Measurements from ENCODE around the gene SWSAP1. TPM values are rescaled to one million over a fixed set of nuclear protein-coding genes. Genes with fewer than 3 reads are reported as not detected.

SWSAP1 gene
- total RNA-seq, 1 experiment from 2014 or later = 3.0 TPM

- no peak for TF ChIP-seq STAT6 (CRISPR knock-in tag; conservative IDR thresholded peaks at IDR 0.05; ENCODE audit: low read depth)
- TF ChIP-seq PRDM15 (CRISPR knock-in tag; IDR thresholded peaks at IDR 0.05) = no peak
- no peak for TF ChIP-seq ERG (CRISPR knock-in tag; IDR thresholded peaks at IDR 0.05)
- TF ChIP-seq TCF7 (CRISPR knock-in tag; IDR thresholded peaks at IDR 0.05; ENCODE audit: low read depth) = no peak
- peak; percentile 69; the same call in 1 of the 2 replicates for TF ChIP-seq FOXP4 (CRISPR knock-in tag; IDR thresholded peaks at IDR 0.05)
- TF ChIP-seq CREB1 (CRISPR knock-in tag; IDR thresholded peaks at IDR 0.05) = no peak
- no peak for TF ChIP-seq CREM (CRISPR knock-in tag; IDR thresholded peaks at IDR 0.05)
- TF ChIP-seq MAX (CRISPR knock-in tag; IDR thresholded peaks at IDR 0.05) = no peak
- no peak for TF ChIP-seq ZNF416 (CRISPR knock-in tag; IDR thresholded peaks at IDR 0.05)
- no peak for TF ChIP-seq NFYB (CRISPR knock-in tag; conservative IDR thresholded peaks at IDR 0.05; ENCODE audit: low read depth)
- 0 out of 2 replicates have a peak, but pooled peaks have one; percentile 29 for TF ChIP-seq IRF1 (CRISPR knock-in tag; IDR thresholded peaks at IDR 0.05)
- no peak for TF ChIP-seq CTCF (IDR thresholded peaks at IDR 0.05)
- TF ChIP-seq ESRRA (CRISPR knock-in tag; IDR thresholded peaks at IDR 0.05; ENCODE audit: borderline replicate concordance) = no peak
- no peak for TF ChIP-seq TEAD1 (CRISPR knock-in tag; IDR thresholded peaks at IDR 0.05)
- TF ChIP-seq E2F4 (CRISPR knock-in tag; IDR thresholded peaks at IDR 0.05; ENCODE audit: borderline replicate concordance, low read depth) = no peak
- TF ChIP-seq ZNF425 (CRISPR knock-in tag; conservative IDR thresholded peaks at IDR 0.05) = no peak
- TF ChIP-seq NFE2L1 (CRISPR knock-in tag; IDR thresholded peaks at IDR 0.05) = no peak
- no peak for TF ChIP-seq NR3C1 (CRISPR knock-in tag; conservative IDR thresholded peaks at IDR 0.05; ENCODE audit: low read depth)
- TF ChIP-seq GTF2I (CRISPR knock-in tag; conservative IDR thresholded peaks at IDR 0.05) = no peak
- TF ChIP-seq GRHL2 (CRISPR knock-in tag; IDR thresholded peaks at IDR 0.05; ENCODE audit: insufficient replicate concordance, severe bottlenecking) = no peak
- 0 out of 2 replicates have a peak, but pooled peaks have one; percentile 56 for TF ChIP-seq ZNF138 (CRISPR knock-in tag; conservative IDR thresholded peaks at IDR 0.05)
Observed at GRCh38 chr19:11418549-11419506, 44.4 kb downstream of the SWSAP1 start, which contains the start of gene RGL3 (continued).

Measured in WTC11 (cell line).